ENCODE measurements around the gene PKP4. TPM values are rescaled to one million over a fixed set of nuclear protein-coding genes. Genes with fewer than 3 reads are reported as not detected.

PKP4 gene
- total RNA-seq, 1 experiment from 2014 or later = 59.1 TPM

DNA sequence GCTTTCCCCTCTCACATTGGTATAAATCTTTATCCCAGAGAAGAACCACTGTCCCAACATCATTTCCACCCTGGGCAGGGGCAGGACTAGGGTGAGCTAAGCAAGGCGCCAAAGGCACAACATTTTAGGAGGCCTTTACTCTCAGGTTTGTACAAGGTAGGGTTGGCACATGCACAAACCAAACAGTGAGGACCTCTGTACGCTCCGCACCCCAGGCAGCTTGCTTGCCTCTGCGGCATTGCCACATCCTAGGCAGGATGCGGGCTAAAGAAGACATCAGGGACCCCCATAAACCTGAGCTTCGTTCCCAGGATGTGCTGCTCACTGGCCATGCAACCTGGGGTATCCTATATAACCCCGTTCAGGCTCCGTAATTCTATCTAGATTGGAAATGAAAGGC is 210.2 kb downstream of the PKP4 start:
- ChIA-PET CTCF (no interaction called here), POLR2A (ENCODE audit: unreplicated experiment) (no interaction called here)
- intact Hi-C loops (cut with micrococcal nuclease; ENCODE audit: unreplicated experiment) = loop anchor here (5.0 kb wide), 1 partner anchor 85 kb away; no protein-coding TSS in a partner anchor
- no peaks in the 10 kb centered on the region for H3K9me3 ChIP-seq (ENCODE audit: insufficient read depth, low read depth)
- H3K36me3 ChIP-seq (ENCODE audit: low read depth) = no peaks in the 10 kb centered on the region
- H2AFZ ChIP-seq = no peak overlapping the region
- no peaks in the 10 kb centered on the region for H3F3A ChIP-seq (ENCODE audit: insufficient read depth, low read depth)
- no peak overlapping the region for H3K27ac ChIP-seq
- H3K27me3 ChIP-seq (ENCODE audit: insufficient read depth, low read depth) = no peaks in the 10 kb centered on the region
- no peaks in the 10 kb centered on the region for H3K9me2 ChIP-seq (ENCODE audit: insufficient read depth)
- H3K4me1 ChIP-seq (replicated peaks; ENCODE audit: insufficient read depth) = no peaks in the 10 kb centered on the region
- H3K4me3 ChIP-seq = no peak overlapping the region
- BruUV-seq (replicated peaks) = no TSS peak
- DNase-seq = no peak
- H3K4me2 ChIP-seq = no peak overlapping the region
- H4K20me1 ChIP-seq (ENCODE audit: insufficient read depth) = no peaks in the 10 kb centered on the region
- H3K79me2 ChIP-seq (ENCODE audit: low read depth) = no peaks in the 10 kb centered on the region
- no peak for TF ChIP-seq EZH2 (IDR thresholded peaks at IDR 0.05; ENCODE audit: low read depth)
- TF ChIP-seq, protein P1, sequence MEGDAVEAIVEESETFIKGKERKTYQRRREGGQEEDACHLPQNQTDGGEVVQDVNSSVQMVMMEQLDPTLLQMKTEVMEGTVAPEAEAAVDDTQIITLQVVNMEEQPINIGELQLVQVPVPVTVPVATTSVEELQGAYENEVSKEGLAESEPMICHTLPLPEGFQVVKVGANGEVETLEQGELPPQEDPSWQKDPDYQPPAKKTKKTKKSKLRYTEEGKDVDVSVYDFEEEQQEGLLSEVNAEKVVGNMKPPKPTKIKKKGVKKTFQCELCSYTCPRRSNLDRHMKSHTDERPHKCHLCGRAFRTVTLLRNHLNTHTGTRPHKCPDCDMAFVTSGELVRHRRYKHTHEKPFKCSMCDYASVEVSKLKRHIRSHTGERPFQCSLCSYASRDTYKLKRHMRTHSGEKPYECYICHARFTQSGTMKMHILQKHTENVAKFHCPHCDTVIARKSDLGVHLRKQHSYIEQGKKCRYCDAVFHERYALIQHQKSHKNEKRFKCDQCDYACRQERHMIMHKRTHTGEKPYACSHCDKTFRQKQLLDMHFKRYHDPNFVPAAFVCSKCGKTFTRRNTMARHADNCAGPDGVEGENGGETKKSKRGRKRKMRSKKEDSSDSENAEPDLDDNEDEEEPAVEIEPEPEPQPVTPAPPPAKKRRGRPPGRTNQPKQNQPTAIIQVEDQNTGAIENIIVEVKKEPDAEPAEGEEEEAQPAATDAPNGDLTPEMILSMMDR (conservative IDR thresholded peaks at IDR 0.05) = no peak

DNA sequence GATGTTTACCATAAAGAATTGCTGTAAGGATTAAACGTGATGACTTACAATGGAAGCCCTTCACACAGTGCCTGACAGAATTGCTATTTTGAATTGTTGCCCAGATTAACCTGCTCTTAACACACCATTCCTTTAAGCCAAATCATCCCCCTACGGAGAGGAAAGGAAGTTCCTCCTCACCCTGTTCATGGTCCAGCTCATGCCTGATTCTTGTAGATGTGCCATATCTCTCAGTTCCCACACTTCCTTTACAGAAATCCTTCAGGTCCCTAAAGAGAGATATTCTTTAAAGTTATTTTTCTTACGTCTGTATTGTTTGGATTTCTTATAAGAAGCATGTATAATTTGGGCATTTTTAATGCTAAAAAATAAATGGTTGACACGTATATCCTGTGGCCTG is 210.8 kb downstream of the PKP4 start:
- Histone ChIP-seq H3K4me1 (replicated peaks; ENCODE audit: insufficient read depth) (no peaks in the 10 kb centered on the region), H3F3A (ENCODE audit: insufficient read depth, low read depth) (no peaks in the 10 kb centered on the region), H3K4me2 (no peak overlapping the region), H2AFZ (no peak overlapping the region), H3K9me2 (ENCODE audit: insufficient read depth) (no peaks in the 10 kb centered on the region), H3K4me3 (no peak overlapping the region), H3K36me3 (ENCODE audit: low read depth) (no peaks in the 10 kb centered on the region), H3K79me2 (ENCODE audit: low read depth) (no peaks in the 10 kb centered on the region), H3K27me3 (ENCODE audit: insufficient read depth, low read depth) (no peaks in the 10 kb centered on the region), H3K27ac (no peak overlapping the region), H3K9me3 (ENCODE audit: insufficient read depth, low read depth) (no peaks in the 10 kb centered on the region), H4K20me1 (ENCODE audit: insufficient read depth) (no peaks in the 10 kb centered on the region)
- TF ChIP-seq, protein P1 (conservative IDR thresholded peaks at IDR 0.05) = no peak
- TF ChIP-seq EZH2 (IDR thresholded peaks at IDR 0.05; ENCODE audit: low read depth) = no peak
- POLR2A ChIA-PET (ENCODE audit: unreplicated experiment) = no interaction called here
- no TSS peak for BruUV-seq (replicated peaks)
- intact Hi-C loops (cut with micrococcal nuclease; ENCODE audit: unreplicated experiment) = loop anchor here (5.0 kb wide), 1 partner anchor 85 kb away; no protein-coding TSS in a partner anchor
- DNase-seq = no peak
- CTCF ChIA-PET = no interaction called here

- BruUV-seq (replicated peaks) = no TSS peak
- Histone ChIP-seq H3K36me3 (ENCODE audit: low read depth) (no peaks in the 10 kb centered on the region), H3K27ac (no peak overlapping the region), H4K20me1 (ENCODE audit: insufficient read depth) (no peaks in the 10 kb centered on the region), H3K9me2 (ENCODE audit: insufficient read depth) (no peaks in the 10 kb centered on the region), H3K4me1 (replicated peaks; ENCODE audit: insufficient read depth) (no peaks in the 10 kb centered on the region), H3K9me3 (ENCODE audit: insufficient read depth, low read depth) (no peaks in the 10 kb centered on the region), H3K4me3 (no peak overlapping the region), H3K4me2 (no peak overlapping the region), H3K79me2 (ENCODE audit: low read depth) (no peaks in the 10 kb centered on the region), H3K27me3 (ENCODE audit: insufficient read depth, low read depth) (no peaks in the 10 kb centered on the region), H3F3A (ENCODE audit: insufficient read depth, low read depth) (no peaks in the 10 kb centered on the region), H2AFZ (no peak overlapping the region)
- TF ChIP-seq, protein P1 (conservative IDR thresholded peaks at IDR 0.05) = no peak
- no peak for TF ChIP-seq EZH2 (IDR thresholded peaks at IDR 0.05; ENCODE audit: low read depth)
- CTCF ChIA-PET = no interaction called here
- POLR2A ChIA-PET (ENCODE audit: unreplicated experiment) = no interaction called here
- intact Hi-C loops (cut with micrococcal nuclease; ENCODE audit: unreplicated experiment) = loop anchor here (5.0 kb wide), 1 partner anchor 84 kb away; no protein-coding TSS in a partner anchor
- DNase-seq = no peak
Measured at GRCh38 chr2:158668001-158668765, 211.4 kb downstream of the PKP4 start.

All from PC-9 (cell line).